Brain microvascular endothelial cell (primary cell): ENCODE measurements around the gene GTPBP1.

Experiments used
- DNase-seq: peaks from one replicate; pipeline ENCODE4 v3.0.0-alpha.2; 2020
- H3K27ac ChIP-seq: fragments of 250-450 bp; sonication (Bioruptor Pico); 2 replicates; pipeline ENCODE4 v1.5.1; 2020; ENCODE audit warnings: mild to moderate bottlenecking, moderate library complexity
- H3K27me3 ChIP-seq: fragments of 250-450 bp; sonication (Bioruptor Pico); replicated peaks from 2 replicates; pipeline ENCODE4 v1.5.1; 2020; ENCODE audit warnings: mild to moderate bottlenecking
- H3K36me3 ChIP-seq: fragments of 250-450 bp; sonication (Bioruptor Pico); replicated peaks from 2 replicates; pipeline ENCODE4 v1.5.1; 2020; ENCODE audit warnings: mild to moderate bottlenecking
- H3K4me3 ChIP-seq: 2 replicates; pipeline ENCODE4 v1.5.1; 2011; ENCODE audit warnings: low read depth, mild to moderate bottlenecking, control low read depth, low read length, moderate library complexity
- CTCF ChIP-seq: IDR thresholded peaks from 2 replicates; pipeline ENCODE4 v1.5.1; 2011; ENCODE audit warnings: low read depth, mild to moderate bottlenecking, moderate library complexity, low read length, control low read depth, inconsistent platforms; ENCODE audit errors: missing control alignments
- in situ Hi-C: cut with HindIII; loops from 2 replicates; pipeline ENCODE4 v1.10.0; 2017; ENCODE audit warnings: low sequenced_read_pairs, low pct_ligation_motif_present

GTPBP1 gene

GRCh38 chr22:38740116-38740723, 34.5 kb downstream of the GTPBP1 start:
- TF ChIP-seq CTCF = no peak
- Histone ChIP-seq H3K27ac (no peak overlapping the region), H3K27me3 (no peaks in the 10 kb centered on the region), H3K36me3 (peaks cover 60% of the 10 kb centered on the region), H3K4me3 (no peak overlapping the region)
- DNase-seq = no peak
- in situ Hi-C loops = no loop called here

GRCh38 chr22:38740754-38741153, 35.0 kb downstream of the GTPBP1 start:
- in situ Hi-C loops = no loop called here
- H3K36me3 ChIP-seq = peaks cover 58% of the 10 kb centered on the region
- no peak for TF ChIP-seq CTCF

GRCh38 chr22:38741166-38741565, 35.4 kb downstream of the GTPBP1 start:
- no peak overlapping the region for H3K27ac ChIP-seq
- DNase-seq = no peak
- peaks cover 54% of the 10 kb centered on the region for H3K36me3 ChIP-seq
- H3K27me3 ChIP-seq = no peaks in the 10 kb centered on the region
- no peak overlapping the region for H3K4me3 ChIP-seq
- TF ChIP-seq CTCF = no peak
- in situ Hi-C loops = no loop called here

More at GRCh38 chr22:38740754-38741153, 35.0 kb downstream of the GTPBP1 start:
- no peak for DNase-seq
- H3K4me3 ChIP-seq = no peak overlapping the region
- no peaks in the 10 kb centered on the region for H3K27me3 ChIP-seq
- H3K27ac ChIP-seq = no peak overlapping the region

GRCh38 chr22:38741576-38741975, 35.8 kb downstream of the GTPBP1 start:
- no peak overlapping the region for H3K27ac ChIP-seq
- H3K36me3 ChIP-seq = peaks cover 54% of the 10 kb centered on the region
- H3K4me3 ChIP-seq = no peak overlapping the region
- DNase-seq = no peak
- in situ Hi-C loops = no loop called here
- no peaks in the 10 kb centered on the region for H3K27me3 ChIP-seq
- no peak for TF ChIP-seq CTCF

- no peaks in the 10 kb centered on the region for H3K27me3 ChIP-seq
- H3K27ac ChIP-seq = no peak overlapping the region
- no peak for DNase-seq
- no peak overlapping the region for H3K4me3 ChIP-seq
- H3K36me3 ChIP-seq = peaks cover 56% of the 10 kb centered on the region
- in situ Hi-C loops = no loop called here
- no peak for TF ChIP-seq CTCF
Measured at GRCh38 chr22:38742176-38742942, 36.6 kb downstream of the GTPBP1 start.
